NCI-H524 treated with DMSO at 0.1 percent for 48 hours (cell line): ENCODE results near the gene ATXN2.
"Not testable (repeated sequence)": the region's sequence is repeated elsewhere in the genome, so short reads cannot be mapped to it uniquely, and the experiment has no call there.

Experiments used
- DNase-seq: peaks from one replicate; lab custom pipeline; 2025; lab: John Stamatoyannopoulos, UW

The ATXN2 gene

DNA sequence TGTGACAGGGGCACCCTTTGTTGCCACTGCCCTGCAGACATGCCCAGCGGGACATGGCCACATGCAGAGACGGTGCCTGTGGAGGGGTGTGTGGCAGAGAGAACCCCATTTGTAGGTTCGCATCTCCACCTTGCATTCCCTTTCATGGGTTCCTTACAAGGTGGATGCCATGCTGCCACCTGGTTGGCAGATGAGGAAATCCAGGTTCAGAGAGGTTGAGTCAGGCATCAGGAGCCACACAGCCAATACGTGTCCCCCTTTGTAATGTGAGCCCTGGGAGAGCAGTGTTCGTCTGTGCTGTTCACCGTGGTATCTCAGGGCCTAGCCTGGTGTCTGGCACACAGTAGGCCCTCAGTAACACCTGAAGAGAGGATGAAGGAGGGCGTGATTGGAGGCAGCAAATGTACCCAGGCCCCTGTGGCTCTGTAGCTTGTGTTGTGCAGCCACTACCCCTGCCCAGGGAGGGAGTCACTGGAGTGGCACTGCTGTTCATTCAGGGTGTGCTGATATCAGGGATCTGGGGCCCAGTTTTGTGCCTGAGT lies 184.3 kb downstream of the ATXN2 start:
- no peak for DNase-seq

DNA sequence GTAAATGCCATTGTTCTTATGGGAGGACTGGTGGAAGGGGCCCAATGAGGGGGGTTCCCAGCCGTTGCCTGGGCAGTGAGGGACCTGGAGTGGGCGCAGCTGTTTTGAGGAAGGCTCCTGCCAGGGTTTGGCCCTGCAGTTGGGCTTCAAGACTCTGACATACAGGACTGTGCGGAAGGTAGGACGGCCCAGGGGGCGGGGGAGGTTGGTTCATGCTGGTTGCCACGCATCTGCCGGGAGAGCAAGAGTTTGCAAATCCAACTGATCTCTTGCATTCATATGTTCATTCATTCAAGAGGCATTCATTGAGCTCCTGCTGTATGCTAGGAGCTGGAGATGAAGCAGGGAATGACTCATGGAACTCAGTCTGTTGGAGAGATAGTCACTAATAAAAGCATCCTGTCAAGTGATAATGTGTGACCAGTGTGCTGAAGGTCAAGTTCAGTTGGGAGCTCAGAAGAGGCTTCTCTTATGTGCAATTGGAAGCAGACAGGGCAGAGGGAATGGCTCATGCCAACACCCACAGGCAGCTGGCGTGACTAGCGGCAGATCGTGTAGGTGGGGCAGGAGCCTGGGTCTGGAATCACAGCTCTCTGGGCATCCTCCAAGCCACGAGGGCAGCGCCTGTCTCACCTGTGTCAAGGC lies 185.6 kb downstream of the ATXN2 start:
- DNase-seq: no peak

- DNase-seq: no peak
Observed at GRCh38 chr12:111412830-111413441, 186.2 kb downstream of the ATXN2 start.

DNA sequence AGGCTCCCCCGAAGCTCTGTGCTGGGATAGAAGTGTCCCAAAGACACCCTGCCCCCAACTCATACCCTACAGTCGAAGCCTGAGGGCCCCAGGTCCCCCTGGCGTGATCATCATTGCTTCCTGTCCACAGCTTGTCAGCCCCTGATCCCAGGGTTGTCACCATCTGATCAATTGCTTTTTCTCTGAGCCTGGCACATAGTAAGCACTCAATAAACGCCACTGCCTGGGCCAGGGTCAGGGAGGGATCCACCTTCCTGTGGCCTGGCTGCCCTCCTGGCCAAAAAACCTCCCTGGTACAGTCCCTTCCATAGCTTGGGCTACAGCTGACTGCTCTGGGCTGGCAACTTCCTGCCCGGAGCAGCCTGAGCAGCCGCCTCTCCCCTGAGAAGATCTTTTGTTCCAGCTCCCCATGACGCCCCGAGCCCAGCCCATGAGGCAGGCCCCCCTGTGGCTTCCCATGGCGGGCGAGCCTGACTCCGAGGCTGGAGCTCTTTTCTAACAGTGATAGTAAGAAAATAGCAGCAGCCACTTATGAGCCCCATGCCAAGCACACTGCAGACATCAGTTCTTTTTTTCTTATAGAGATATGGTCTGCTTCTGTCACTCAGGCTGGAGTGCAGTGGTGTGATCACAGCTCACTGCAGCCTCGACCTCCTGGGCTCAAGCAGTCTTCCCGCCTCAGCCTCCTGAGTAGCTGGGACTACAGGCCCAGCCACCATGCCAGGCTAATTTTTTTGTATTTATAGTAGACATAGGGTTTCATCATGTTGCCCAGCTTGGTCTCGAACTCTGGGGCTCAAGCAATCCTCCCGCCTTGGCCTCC lies 186.9 kb downstream of the ATXN2 start:
- no peak for DNase-seq

GRCh38 chr12:111411185-111411764 lies 187.8 kb downstream of the ATXN2 start:
- DNase-seq: no peak

- no peak for DNase-seq
Observed at GRCh38 chr12:111410431-111411184, 188.5 kb downstream of the ATXN2 start.

- DNase-seq: no peak
Observed at GRCh38 chr12:111409780-111410430, 189.2 kb downstream of the ATXN2 start.

DNA sequence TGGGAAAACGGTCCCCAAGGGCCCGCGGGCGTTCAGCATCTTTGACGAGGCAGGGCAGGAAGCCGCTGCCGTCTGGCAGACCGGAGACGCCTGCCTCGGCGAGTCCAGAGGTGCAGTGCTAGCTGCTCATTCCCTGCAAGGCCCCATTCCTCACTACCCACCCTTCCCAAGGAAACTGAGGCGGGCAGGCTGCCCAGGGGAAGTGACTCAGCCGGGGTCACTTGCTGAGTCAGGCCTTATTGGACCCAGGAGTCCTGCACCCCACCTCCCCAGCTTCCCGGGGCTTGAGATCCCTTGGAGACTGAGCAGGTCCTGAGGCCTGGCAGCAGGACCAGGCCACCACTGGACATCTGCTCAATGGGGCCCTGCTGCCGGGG lies 189.7 kb downstream of the ATXN2 start:
- DNase-seq: no peak

DNA sequence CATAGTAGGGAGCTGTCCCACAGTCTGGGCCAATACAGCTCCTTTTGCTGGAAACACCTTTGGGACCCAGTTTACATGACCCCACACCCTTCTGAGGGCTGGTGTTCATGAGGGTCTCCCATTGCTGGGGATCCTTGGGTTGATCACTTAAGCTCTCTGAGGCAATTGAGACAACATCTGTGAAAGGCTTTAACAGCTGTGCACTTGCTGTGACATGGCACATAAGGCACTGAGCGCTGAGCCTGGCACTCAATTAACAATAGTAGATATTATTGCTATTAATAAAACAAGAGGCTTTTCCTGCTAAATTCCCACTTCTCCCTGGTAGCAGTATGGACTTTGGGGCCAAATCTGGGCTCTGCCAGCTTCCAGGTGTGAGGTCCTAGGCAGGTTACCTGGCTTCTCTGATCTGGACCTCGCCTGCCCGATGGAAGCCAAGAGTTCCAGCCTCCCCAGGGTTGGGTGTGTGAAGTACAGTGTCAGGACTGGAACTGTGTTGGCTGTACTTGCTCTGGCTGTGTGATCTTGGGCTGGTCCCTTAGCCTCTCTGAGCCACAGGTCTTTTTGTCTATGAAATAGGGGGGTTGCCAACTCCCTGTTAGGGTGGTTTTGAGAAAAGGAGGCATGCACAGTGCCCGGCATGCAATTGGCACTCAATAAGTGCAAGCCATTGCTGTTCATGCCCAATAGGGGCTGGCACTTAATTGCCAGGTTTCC lies 190.3 kb downstream of the ATXN2 start:
- DNase-seq: no peak

DNA sequence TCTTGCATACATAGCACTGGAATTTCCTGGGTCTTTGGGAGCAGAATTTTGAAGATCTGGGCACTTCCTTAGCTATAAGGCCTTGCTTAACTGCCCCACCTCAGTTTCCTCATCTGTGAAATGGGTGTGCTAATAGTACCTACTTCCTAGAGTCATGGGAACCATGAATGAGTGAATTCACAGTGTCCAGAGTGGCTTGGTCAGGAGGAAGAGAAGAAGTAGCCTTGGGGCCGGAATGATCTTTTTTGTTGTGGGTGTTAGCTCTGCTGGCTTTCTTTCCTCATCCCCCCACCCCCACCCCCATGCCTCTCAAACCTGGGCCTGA lies 191.0 kb downstream of the ATXN2 start:
- DNase-seq: no peak

DNA sequence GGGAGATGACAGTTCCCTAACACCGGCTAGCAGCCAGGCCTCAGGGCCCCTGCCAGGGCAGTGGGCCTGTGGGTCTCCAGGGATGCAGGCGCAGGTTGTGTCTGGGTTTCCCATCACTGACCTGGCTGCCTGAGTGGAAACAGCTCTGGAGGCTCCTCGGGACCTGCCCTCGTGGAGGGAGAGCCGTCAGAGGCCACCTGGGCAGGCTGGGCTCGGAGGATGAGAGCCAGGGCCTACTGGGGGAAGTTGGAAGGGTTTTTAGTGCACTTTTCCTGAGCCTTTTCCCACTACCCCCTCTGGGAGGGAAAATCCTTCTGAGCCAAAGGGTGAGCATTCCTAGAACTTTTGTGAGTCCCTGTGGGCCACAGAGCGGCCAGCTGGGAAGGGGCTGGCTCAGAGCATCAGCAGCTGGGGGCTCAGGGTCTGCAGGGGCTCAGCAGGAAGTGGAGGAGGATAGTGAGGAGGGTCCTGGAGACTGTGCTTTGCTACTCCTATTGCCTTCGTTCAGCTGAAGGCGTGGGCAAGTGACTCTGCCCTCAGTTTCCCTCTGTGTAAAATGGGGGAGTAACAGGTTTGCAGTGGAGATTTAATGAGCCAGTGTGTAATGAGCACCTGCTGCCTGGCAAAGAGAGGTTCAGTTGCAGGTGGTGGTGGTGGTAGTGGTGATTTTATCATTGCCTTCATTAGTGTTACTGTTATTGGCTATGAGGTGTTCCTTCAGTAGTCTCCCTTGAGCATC lies 191.6 kb downstream of the ATXN2 start:
- no peak for DNase-seq

- no peak for DNase-seq
Observed at GRCh38 chr12:111406474-111407376, 192.4 kb downstream of the ATXN2 start.

DNA sequence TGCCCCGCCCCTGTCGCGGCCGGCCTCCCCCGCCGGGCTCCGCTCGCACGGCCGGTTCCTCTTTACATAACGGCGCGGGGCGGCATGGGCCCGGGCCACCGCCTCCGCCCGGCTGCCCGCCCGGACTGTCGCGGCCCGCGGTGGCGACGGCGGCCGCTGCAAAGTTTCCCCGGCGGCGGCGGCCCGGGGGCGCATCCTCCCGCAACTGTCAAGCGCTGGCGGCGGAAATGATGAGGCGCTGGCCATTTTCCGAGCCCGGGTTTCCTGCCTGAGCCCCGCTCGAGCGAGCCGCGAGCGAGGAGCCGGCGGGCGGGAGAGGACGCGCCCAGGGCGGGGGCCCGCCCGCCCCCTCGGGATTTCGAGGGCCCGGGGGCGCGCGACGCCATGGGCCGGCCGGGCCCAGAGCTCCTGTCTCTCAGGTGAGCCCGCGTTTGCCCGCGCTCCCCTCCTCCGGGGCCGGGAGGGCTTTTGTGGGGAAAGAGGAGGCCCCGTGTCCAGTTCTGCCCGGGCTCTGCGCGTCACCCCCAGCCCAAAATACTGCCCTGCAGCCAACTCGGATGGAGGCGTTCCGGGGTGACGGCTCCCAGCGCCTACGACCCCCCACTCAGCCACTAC lies 193.1 kb downstream of the ATXN2 start, which contains the start of gene SH2B3:
SH2B3 (plus strand) TSS at position 65 of the 615 bp plus-strand sequence. CDS start 12,223 bp downstream, outside the sequence.
- DNase-seq: no peak

DNA sequence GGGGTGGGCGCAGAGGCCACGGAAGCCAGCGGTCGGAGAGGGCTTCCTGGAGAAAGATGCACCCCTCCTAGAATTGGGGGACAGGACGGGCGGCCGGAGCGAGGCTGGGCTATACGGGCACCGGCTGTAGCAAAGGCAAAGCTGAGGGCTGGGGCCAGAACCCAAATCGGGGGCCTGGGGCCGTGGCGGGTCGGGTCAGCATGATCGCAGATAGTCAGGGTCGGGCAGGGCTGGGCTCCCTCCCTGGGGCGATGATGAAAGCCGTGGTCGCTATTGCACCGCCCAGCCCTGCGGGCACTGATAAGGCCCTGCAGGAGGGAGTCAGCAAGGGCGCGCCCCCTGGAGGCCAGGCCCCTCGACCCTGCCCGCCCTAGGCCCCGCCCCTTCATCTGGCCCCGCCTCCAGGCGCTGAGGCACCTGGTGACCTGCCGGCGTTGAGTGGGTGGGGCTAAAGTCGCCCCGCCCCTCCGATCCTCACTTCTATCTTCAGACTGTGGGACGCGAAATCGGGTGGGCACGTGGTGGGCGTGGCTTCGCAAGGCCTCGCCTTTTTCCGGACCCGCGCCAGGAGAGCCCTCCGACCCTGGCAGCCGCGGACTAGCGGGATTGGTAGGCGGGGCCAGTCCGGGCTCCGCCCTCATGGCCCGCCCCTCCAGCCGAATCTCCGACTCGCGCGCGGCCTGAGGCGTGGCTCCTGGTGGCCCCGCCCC lies 193.8 kb downstream of the ATXN2 start:
- peak; percentile 37 for DNase-seq

- DNase-seq: no peak
Observed at GRCh38 chr12:111404362-111405148, 194.6 kb downstream of the ATXN2 start.

GRCh38 chr12:111402490-111402824 lies 196.7 kb downstream of the ATXN2 start:
- not testable (repeated sequence) for DNase-seq
